CD8-positive, alpha-beta memory T cell (primary cell): Measurements from ENCODE around the gene NR2C2AP. TPM values are rescaled to one million over a fixed set of nuclear protein-coding genes. Genes with fewer than 3 reads are reported as not detected.

ENCODE experiments used
- CTCF ChIA-PET: fragments of 350-600 bp; sonication (Branson Sonifier 250); formaldehyde crosslinking; loops from one replicate; lab custom pipeline; 2021; ENCODE audit warnings: antibody characterized with exemption; lab: Charles Lee
- POLR2A ChIA-PET: fragments of 350-600 bp; sonication (Branson Sonifier 250); formaldehyde crosslinking; loops from one replicate; lab custom pipeline; 2021; ENCODE audit warnings: antibody characterized with exemption; lab: Charles Lee
- DNase-seq, 5 donors: peaks; one replicate each; pipeline versions ENCODE4 v3.0.0 to v3.0.0-alpha.2; 2020 to 2022; ENCODE audit warnings: mixed read lengths in 1 of 5
- H3K27ac ChIP-seq: one replicate; pipeline ENCODE4 v1.7.0; 2013; ENCODE audit warnings: low read depth, mild to moderate bottlenecking, low read length, moderate library complexity
- H3K27me3 ChIP-seq: 2 replicates; pipeline ENCODE4 v1.7.0; 2013; ENCODE audit warnings: low read length, mild to moderate bottlenecking; ENCODE audit not compliant: insufficient read depth, poor library complexity, severe bottlenecking
- H3K36me3 ChIP-seq: 2 replicates; pipeline ENCODE4 v1.7.0; 2013; ENCODE audit warnings: mild to moderate bottlenecking, low read length, moderate library complexity; ENCODE audit not compliant: insufficient read depth
- H3K4me1 ChIP-seq: 2 replicates; pipeline ENCODE4 v1.7.0; 2013; ENCODE audit warnings: mild to moderate bottlenecking, low read length, moderate library complexity; ENCODE audit not compliant: insufficient read depth
- H3K4me3 ChIP-seq: 2 replicates; pipeline ENCODE4 v1.7.0; 2013; ENCODE audit warnings: mild to moderate bottlenecking, low read length
- H3K9me3 ChIP-seq: 2 replicates; pipeline ENCODE4 v1.7.0; 2013; ENCODE audit warnings: mild to moderate bottlenecking, low read length
- H3K27ac Mint-ChIP-seq, 8 donors: one replicate each; pipeline ENCODE4 v1.8.0; 2020 to 2021; ENCODE audit warnings: mixed read lengths in 8 of 8, mild to moderate bottlenecking in 6 of 8, inconsistent platforms in 3 of 8, moderate library complexity in 3 of 8
- H3K27me3 Mint-ChIP-seq, 2 donors: one replicate each; pipeline ENCODE4 v1.8.0; 2020 to 2021; ENCODE audit warnings: mixed read lengths in 2 of 2, mild to moderate bottlenecking in 1 of 2, moderate library complexity in 1 of 2
- H3K36me3 Mint-ChIP-seq, 3 donors: one replicate each; pipeline ENCODE4 v1.8.0; 2020 to 2021; ENCODE audit warnings: mixed read lengths in 3 of 3, inconsistent platforms in 1 of 3, mild to moderate bottlenecking in 1 of 3
- H3K4me1 Mint-ChIP-seq, 3 donors: one replicate each; pipeline ENCODE4 v1.8.0; 2020 to 2021; ENCODE audit warnings: mixed read lengths in 3 of 3, inconsistent platforms in 1 of 3, mild to moderate bottlenecking in 1 of 3
- H3K4me3 Mint-ChIP-seq, 7 donors: one replicate each; pipeline ENCODE4 v1.8.0; 2020 to 2021; ENCODE audit warnings: mixed read lengths in 7 of 7, mild to moderate bottlenecking in 6 of 7, moderate library complexity in 4 of 7, inconsistent platforms in 2 of 7
- H3K9me3 Mint-ChIP-seq, 5 donors: one replicate each; pipeline ENCODE4 v1.8.0; 2020 to 2022; ENCODE audit warnings: mixed read lengths in 5 of 5, mild to moderate bottlenecking in 3 of 5, moderate library complexity in 2 of 5, inconsistent platforms in 1 of 5
- polyA plus RNA-seq: library from polyadenylated mRNA; unstranded; fragments of 300-500 nt; fragmentation: Illumina TruSeq; gene quantifications from one replicate; pipeline ENCODE4 v1.2.3, GENCODE V29; 2021
- total RNA-seq, 2 experiments: library from RNA; stranded (reverse); gene quantifications; one replicate each; pipeline ENCODE4 v1.2.3, GENCODE V29; 2021

NR2C2AP gene
- total and polyA plus RNA-seq, 3 experiments from 2014 or later, result 35.4 to 60.7 (median 59.5) TPM

DNA sequence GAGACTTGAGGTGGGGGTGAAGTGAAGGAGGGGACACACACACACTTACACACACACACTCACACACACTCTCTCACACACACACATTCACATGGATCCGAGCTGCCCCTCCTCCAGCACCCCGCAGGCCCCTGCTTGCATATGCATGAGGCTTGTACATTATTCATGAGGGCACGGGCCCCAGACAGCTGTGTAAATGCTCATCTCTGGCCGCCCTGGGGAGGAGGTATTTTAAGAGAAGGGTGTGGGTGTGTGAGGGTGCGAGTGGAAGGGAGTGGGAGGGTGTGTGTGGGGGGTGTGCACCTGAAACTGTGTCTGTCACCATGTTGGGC, 10.9 kb upstream of the NR2C2AP start:
- POLR2A ChIA-PET, result no interaction called here
- Mint-ChIP-seq H3K27ac (no peak overlapping the region), H3K9me3 (no peaks in the 10 kb centered on the region), H3K4me1 (peaks cover 0 to 4% (median 0%) of the 10 kb centered on the region in 3 donors), H3K27me3 (peaks cover 40 to 54% of the 10 kb centered on the region in 2 donors), H3K36me3 (peaks cover 0 to 9% (median 0%) of the 10 kb centered on the region in 3 donors), H3K4me3 (no peak overlapping the region)
- H3K36me3 ChIP-seq, result no peaks in the 10 kb centered on the region
- no peak for DNase-seq
- CTCF ChIA-PET, result interaction anchor here (1.8 kb wide), 1 partner anchor 11 kb away, joined by 7 read pairs; no protein-coding TSS in a partner anchor
- H3K27me3 ChIP-seq, result peaks cover 28% of the 10 kb centered on the region
- no peak overlapping the region for H3K27ac ChIP-seq
- H3K4me3 ChIP-seq, result no peak overlapping the region
- H3K4me1 ChIP-seq, result no peaks in the 10 kb centered on the region
- H3K9me3 ChIP-seq, result no peaks in the 10 kb centered on the region

DNA sequence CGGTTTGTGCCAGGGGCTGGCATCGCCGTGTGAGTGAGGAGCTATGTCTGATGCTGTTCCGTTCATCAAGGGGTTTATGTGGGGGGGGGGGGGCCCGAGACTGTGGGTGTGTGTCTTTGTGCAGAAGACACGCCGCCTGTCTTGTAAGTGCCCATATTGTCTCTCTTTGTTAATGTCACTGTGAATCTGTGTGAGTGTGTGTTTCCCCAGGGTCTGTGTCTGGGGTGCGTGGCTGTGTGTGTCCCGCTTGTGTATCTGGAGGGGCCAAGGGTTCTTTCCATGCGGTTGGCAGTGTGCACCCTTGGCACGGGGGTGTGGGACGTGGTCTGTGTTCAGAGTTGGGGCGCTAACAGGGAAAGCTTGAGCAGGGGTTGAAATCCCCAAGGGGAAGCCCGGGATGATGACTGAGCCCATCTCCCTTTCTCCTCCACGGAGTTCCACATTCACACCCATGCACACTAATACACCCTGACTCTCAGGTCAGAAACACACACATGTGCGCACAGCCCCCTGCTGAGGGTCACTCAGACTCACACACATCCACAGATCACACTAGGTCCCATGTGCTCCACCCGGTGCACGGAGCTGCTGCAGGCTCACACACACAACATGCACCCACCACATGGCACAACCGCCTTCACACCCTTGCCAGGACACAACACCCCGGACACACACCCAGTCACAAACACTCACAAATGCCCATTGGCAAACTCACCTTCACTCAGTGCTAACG, 10.4 kb upstream of the NR2C2AP start:
- peaks cover 28% of the 10 kb centered on the region for H3K27me3 ChIP-seq
- H3K9me3 ChIP-seq, result no peaks in the 10 kb centered on the region
- Mint-ChIP-seq H3K27ac (no peak overlapping the region), H3K9me3 (no peaks in the 10 kb centered on the region), H3K36me3 (peaks cover 0 to 9% (median 0%) of the 10 kb centered on the region in 3 donors), H3K4me1 (peaks cover 0 to 4% (median 0%) of the 10 kb centered on the region in 3 donors), H3K4me3 (no peak overlapping the region), H3K27me3 (peaks cover 41 to 54% of the 10 kb centered on the region in 2 donors)
- H3K4me3 ChIP-seq, result no peak overlapping the region
- ChIA-PET POLR2A (no interaction called here), CTCF (interaction anchor here (1.8 kb wide), 1 partner anchor 11 kb away, joined by 7 read pairs; no protein-coding TSS in a partner anchor)
- no peak for DNase-seq
- H3K36me3 ChIP-seq, result no peaks in the 10 kb centered on the region
- no peak overlapping the region for H3K27ac ChIP-seq
- no peaks in the 10 kb centered on the region for H3K4me1 ChIP-seq

DNA sequence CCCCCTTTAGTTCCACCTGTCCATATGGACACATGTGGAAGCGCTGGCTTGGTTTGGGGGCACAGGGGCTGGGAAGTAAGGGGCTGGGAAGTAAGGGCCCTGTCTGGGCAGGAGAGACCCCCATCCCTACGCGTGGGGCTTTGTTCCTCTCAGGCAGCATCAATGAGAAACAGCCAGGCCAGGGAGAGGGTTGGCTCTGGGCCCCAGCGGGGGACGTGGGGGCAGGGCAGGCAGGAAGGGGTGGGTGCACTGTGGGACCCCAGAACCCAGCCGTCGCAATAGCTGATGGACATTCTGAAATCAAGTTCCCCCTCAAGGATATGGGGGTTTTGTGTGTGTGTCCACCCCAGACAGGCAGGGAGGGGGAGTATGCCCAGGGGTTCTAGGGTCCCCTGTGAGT, 9.7 kb upstream of the NR2C2AP start:
- Mint-ChIP-seq H3K27me3 (peaks cover 41 to 54% of the 10 kb centered on the region in 2 donors), H3K4me3 (no peak overlapping the region), H3K9me3 (no peaks in the 10 kb centered on the region), H3K4me1 (peaks cover 0 to 4% (median under 1%) of the 10 kb centered on the region in 3 donors), H3K27ac (peak overlapping the region in 1 of 8 donors; percentile 41), H3K36me3 (peaks cover 0 to 9% (median 0%) of the 10 kb centered on the region in 3 donors)
- ChIA-PET POLR2A (no interaction called here), CTCF (no interaction called here)
- Histone ChIP-seq H3K27me3 (peaks cover 28% of the 10 kb centered on the region), H3K4me1 (peaks cover 2% of the 10 kb centered on the region), H3K9me3 (no peaks in the 10 kb centered on the region), H3K27ac (no peak overlapping the region), H3K36me3 (no peaks in the 10 kb centered on the region), H3K4me3 (no peak overlapping the region)
- DNase-seq, result no peak

GRCh38 chr19:19211499-19212420, 8.5 kb upstream of the NR2C2AP start, which contains the start of gene NCAN:
Gene NCAN (plus strand): TSS chr19:19211958. CDS start chr19:19216954, 4,996 bp downstream.
- CTCF ChIA-PET, result no interaction called here
- DNase-seq, result no peak
- H3K27ac ChIP-seq, result no peak within 1 kb of the TSS
- H3K27me3 ChIP-seq, result peaks cover 28% of the 10 kb centered on the region
- no peaks in the 10 kb centered on the region for H3K36me3 ChIP-seq
- no peak within 1 kb of the TSS for H3K4me3 ChIP-seq
- peaks cover 14% of the 10 kb centered on the region for H3K4me1 ChIP-seq
- peaks cover 11 to 16% (median 12%) of the 10 kb centered on the region in 3 donors for H3K4me1 Mint-ChIP-seq
- POLR2A ChIA-PET, result no interaction called here
- peaks cover 0 to 9% (median 0%) of the 10 kb centered on the region in 3 donors for H3K36me3 Mint-ChIP-seq
- no peak within 1 kb of the TSS for H3K4me3 Mint-ChIP-seq
- peak within 1 kb of the TSS in 2 of 8 donors; percentile 3 to 41 for H3K27ac Mint-ChIP-seq
- H3K9me3 ChIP-seq, result no peaks in the 10 kb centered on the region
- no peaks in the 10 kb centered on the region for H3K9me3 Mint-ChIP-seq
- H3K27me3 Mint-ChIP-seq, result peaks cover 36 to 49% of the 10 kb centered on the region in 2 donors

DNA sequence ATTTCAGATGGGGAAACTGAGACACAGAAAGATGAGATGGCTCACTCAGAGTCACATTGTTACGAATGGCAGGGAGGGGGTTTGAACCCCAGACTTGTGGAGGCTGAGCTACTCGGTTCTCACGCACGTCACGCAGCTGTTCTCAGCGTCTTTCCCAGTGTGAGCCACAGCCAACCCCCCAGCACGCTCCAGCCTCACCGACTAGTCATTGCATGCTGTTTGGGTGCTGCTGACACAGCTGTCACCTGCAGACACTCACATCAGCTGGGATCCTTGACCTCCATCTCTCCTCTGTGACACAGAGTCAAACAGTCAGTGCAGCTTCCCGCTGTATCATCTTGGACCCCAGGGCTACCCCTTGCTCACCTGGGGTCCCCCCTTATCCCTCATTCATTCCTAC, 6.2 kb upstream of the NR2C2AP start:
- no peaks in the 10 kb centered on the region for H3K9me3 Mint-ChIP-seq
- CTCF ChIA-PET, result no interaction called here
- Histone ChIP-seq H3K4me3 (no peak overlapping the region), H3K9me3 (no peaks in the 10 kb centered on the region), H3K4me1 (peaks cover 16% of the 10 kb centered on the region), H3K36me3 (no peaks in the 10 kb centered on the region), H3K27ac (no peak overlapping the region), H3K27me3 (peaks cover 23% of the 10 kb centered on the region)
- peaks cover 0 to 2% (median 0%) of the 10 kb centered on the region in 3 donors for H3K36me3 Mint-ChIP-seq
- H3K27me3 Mint-ChIP-seq, result peaks cover 32 to 36% of the 10 kb centered on the region in 2 donors
- POLR2A ChIA-PET, result interaction anchor here (0.5 kb wide), 1 partner anchor 33 kb away, joined by 3 read pairs; no protein-coding TSS in a partner anchor
- no peak overlapping the region for H3K27ac Mint-ChIP-seq
- peaks cover 13 to 18% (median 15%) of the 10 kb centered on the region in 3 donors for H3K4me1 Mint-ChIP-seq
- no peak overlapping the region for H3K4me3 Mint-ChIP-seq
- DNase-seq, result no peak

- Histone ChIP-seq H3K4me3 (no peak overlapping the region), H3K4me1 (peaks cover 16% of the 10 kb centered on the region), H3K27me3 (peaks cover 12% of the 10 kb centered on the region), H3K9me3 (no peaks in the 10 kb centered on the region), H3K27ac (no peak overlapping the region), H3K36me3 (no peaks in the 10 kb centered on the region)
- DNase-seq, result no peak
- H3K4me3 Mint-ChIP-seq, result peak overlapping the region in 5 of 7 donors; percentile 6 to 87 (median 25)
- peaks cover 21 to 26% of the 10 kb centered on the region in 2 donors for H3K27me3 Mint-ChIP-seq
- ChIA-PET CTCF (no interaction called here), POLR2A (no interaction called here)
- no peaks in the 10 kb centered on the region for H3K9me3 Mint-ChIP-seq
- H3K4me1 Mint-ChIP-seq, result peaks cover 18 to 24% (median 20%) of the 10 kb centered on the region in 3 donors
- H3K36me3 Mint-ChIP-seq, result peaks cover 0 to 4% (median 0%) of the 10 kb centered on the region in 3 donors
- H3K27ac Mint-ChIP-seq, result peak overlapping the region in 5 of 8 donors; percentile 14 to 70 (median 57)
These were observed 4.7 kb upstream of the NR2C2AP start for GRCh38 chr19:19207637-19208572.

- ChIA-PET POLR2A (no interaction called here), CTCF (interaction anchor here (0.8 kb wide), 1 partner anchor 22 kb away, joined by 3 read pairs; no protein-coding TSS in a partner anchor)
- peaks cover 5% of the 10 kb centered on the region for H3K27me3 ChIP-seq
- Mint-ChIP-seq H3K9me3 (no peaks in the 10 kb centered on the region), H3K4me1 (peaks cover 28 to 33% (median 29%) of the 10 kb centered on the region in 3 donors), H3K27ac (peak overlapping the region in 2 of 8 donors; percentile 59 to 92), H3K4me3 (peak overlapping the region in 5 of 7 donors; percentile 6 to 47 (median 32)), H3K27me3 (peaks cover 14 to 23% of the 10 kb centered on the region in 2 donors), H3K36me3 (peaks cover 0 to 10% (median 0%) of the 10 kb centered on the region in 3 donors)
- no peaks in the 10 kb centered on the region for H3K36me3 ChIP-seq
- H3K27ac ChIP-seq, result no peak overlapping the region
- H3K4me1 ChIP-seq, result peaks cover 25% of the 10 kb centered on the region
- H3K4me3 ChIP-seq, result no peak overlapping the region
- no peaks in the 10 kb centered on the region for H3K9me3 ChIP-seq
- no peak for DNase-seq
These were observed 3.7 kb upstream of the NR2C2AP start for GRCh38 chr19:19206938-19207337.
